A549 (cell line): ENCODE results near the gene ZNF800. TPM values are rescaled to one million over a fixed set of nuclear protein-coding genes. Genes with fewer than 3 reads are reported as not detected.

Source experiments
- ATAC-seq, 2 experiments: fragments of 200-7000 bp in 1 of 2; fragments of >200 bp in 1 of 2; cut with Nextera tagmentation in 1 of 2; cut with Tn5 transposase in 1 of 2; 3 replicates each; pipeline versions ENCODE4 v1.8.0 to v1.9.1; 2018 to 2020; ENCODE audit warnings: mild to moderate bottlenecking in 1 of 2, moderate library complexity in 1 of 2
- CTCF ChIA-PET: fragments of 300-600 bp; sonication (Branson Sonifier 250); formaldehyde crosslinking; extraction: SDS; loops from one replicate; lab custom pipeline; 2021; ENCODE audit warnings: antibody characterized with exemption, inconsistent platforms; lab: Yijun Ruan, JAX
- POLR2A ChIA-PET: fragments of 350-600 bp; formaldehyde crosslinking; extraction: SDS; loops from one replicate; lab custom pipeline; 2021; ENCODE audit warnings: antibody characterized with exemption, inconsistent platforms; lab: Yijun Ruan, JAX
- DNase-seq, 2 experiments: peaks; one replicate each; pipeline versions ENCODE4 v3.0.0 to v3.0.0-alpha.2; 2011 to 2016; ENCODE audit warnings: low read depth in 1 of 2, low spot score in 1 of 2
- FAIRE-seq: peaks from 2 replicates; lab custom pipeline; 2011; peaks lifted over from hg19 to GRCh38; lab: Jason Lieb, UNC
- H3K27ac ChIP-seq, 2 experiments: fragments of >200 bp; sonication (Bioruptor Twin); formaldehyde crosslinking; 3 replicates each; pipeline ENCODE4 v1.5.1; 2016 to 2017
- H3K4me1 ChIP-seq: fragments of >200 bp; sonication (Bioruptor Twin); formaldehyde crosslinking; 3 replicates; pipeline ENCODE4 v1.6.1; 2016
- H3K4me2 ChIP-seq: fragments of >200 bp; sonication (Bioruptor Twin); formaldehyde crosslinking; 3 replicates; pipeline ENCODE4 v1.6.1; 2016
- H3K4me3 ChIP-seq: fragments of >200 bp; sonication (Bioruptor Twin); formaldehyde crosslinking; 3 replicates; pipeline ENCODE4 v1.5.1; 2016
- H3K9me3 ChIP-seq: fragments of >200 bp; sonication (Bioruptor Twin); formaldehyde crosslinking; 3 replicates; pipeline ENCODE4 v1.6.1; 2016
- CBX2 ChIP-seq: fragments of 200-600 bp; sonication (generic); IDR thresholded peaks from 2 replicates; pipeline ENCODE4 v1.6.1; 2016; ENCODE audit warnings: low read depth, mild to moderate bottlenecking, borderline replicate concordance
- CEBPB ChIP-seq, 2 experiments: fragments of >200 bp in 1 of 2; sonication (Bioruptor Twin) in 1 of 2; formaldehyde crosslinking in 1 of 2; IDR thresholded peaks; 2 replicates each; pipeline ENCODE4 v1.6.1; 2012 to 2016
- FOSB ChIP-seq: fragments of 250-450 bp; sonication (Bioruptor Pico); IDR thresholded peaks from 2 replicates; pipeline ENCODE4 v1.5.0; 2020; ENCODE audit warnings: mild to moderate bottlenecking, moderate library complexity
- FOSL2 ChIP-seq, 2 experiments: fragments of 450-650 bp in 1 of 2; fragments of >200 bp in 1 of 2; sonication (Bioruptor Twin) in 1 of 2; formaldehyde crosslinking; IDR thresholded peaks; 2 replicates each; pipeline versions ENCODE4 v1.5.0 to v1.6.1; 2016 to 2020; ENCODE audit warnings: mild to moderate bottlenecking in 1 of 2, moderate library complexity in 1 of 2
- FOXS1 ChIP-seq: fragments of 250-450 bp; sonication (Bioruptor Pico); IDR thresholded peaks from 2 replicates; pipeline ENCODE4 v1.5.0; 2020; ENCODE audit warnings: mild to moderate bottlenecking, moderate library complexity
- HOXA7 ChIP-seq: fragments of 250-450 bp; sonication (Bioruptor Pico); IDR thresholded peaks from 2 replicates; pipeline ENCODE4 v1.5.0; 2020; ENCODE audit warnings: mild to moderate bottlenecking, moderate library complexity
- JUN ChIP-seq, 2 experiments: fragments of >200 bp; sonication (Bioruptor Twin); formaldehyde crosslinking; IDR thresholded peaks; 2 replicates in 1 of 2; 3 replicates in 1 of 2; pipeline ENCODE4 v1.6.1; 2016 to 2017
- NPAS2 ChIP-seq: fragments of 250-450 bp; sonication (Bioruptor Pico); IDR thresholded peaks from 2 replicates; pipeline ENCODE4 v1.8.0; 2022; ENCODE audit warnings: mild to moderate bottlenecking, moderate library complexity, borderline replicate concordance
- RFX5 ChIP-seq: fragments of 450-650 bp; IDR thresholded peaks from 2 replicates; pipeline ENCODE4 v1.7.1; 2014; ENCODE audit warnings: antibody characterized with exemption, mild to moderate bottlenecking, moderate library complexity
- RNF2 ChIP-seq: fragments of 200-600 bp; sonication (generic); IDR thresholded peaks from 2 replicates; pipeline ENCODE4 v1.6.1; 2016; ENCODE audit warnings: low read depth, mild to moderate bottlenecking, antibody characterized with exemption, moderate library complexity, borderline replicate concordance
- TFCP2L1 ChIP-seq: fragments of 250-450 bp; sonication (Bioruptor Pico); IDR thresholded peaks from 2 replicates; pipeline ENCODE4 v1.5.0; 2021; ENCODE audit warnings: mild to moderate bottlenecking
- ZNF302 ChIP-seq: fragments of 250-450 bp; sonication (Bioruptor Pico); IDR thresholded peaks from 2 replicates; pipeline ENCODE4 v1.9.0; 2021; ENCODE audit warnings: inconsistent platforms, mild to moderate bottlenecking, moderate library complexity
- WGBS: methylation state at CpG from one replicate; pipeline ENCODE4 v1.1.6; 2017; ENCODE audit errors: missing lambda C conversion rate; 5-methylcytosine and 5-hydroxymethylcytosine counted together
- polyA plus RNA-seq, 4 experiments: library from polyadenylated mRNA; depleted of rRNA in 3 of 4; stranded (reverse); fragments of >200 nt; fragmentation: RNase III in 1 of 4; extraction: RNeasy Plus Mini Kit Qiagen cat#74134 plus additional on column Dnase treatment in 1 of 4; gene quantifications; 2 replicates in 3 of 4; 3 replicates in 1 of 4; pipeline ENCODE4 v1.2.3, GENCODE V29; 2011 to 2017
- TF ChIP-seq, protein P1 (sequence below): fragments of 150-350 bp; IDR thresholded peaks from 2 replicates; pipeline ENCODE4 v1.6.1; 2014; ENCODE audit warnings: low read depth, mild to moderate bottlenecking, low read length
- TF ChIP-seq, protein P2 (sequence below): fragments of >200 bp; sonication (Bioruptor Twin); formaldehyde crosslinking; IDR thresholded peaks from 3 replicates; pipeline ENCODE4 v1.6.1; 2016
- TF ChIP-seq, protein P3 (sequence below): fragments of 250-450 bp; sonication (Bioruptor Pico); IDR thresholded peaks from 2 replicates; pipeline ENCODE4 v1.5.0; 2020; ENCODE audit warnings: low read depth, mild to moderate bottlenecking, moderate library complexity
- TF ChIP-seq, protein P4 (sequence below): IDR thresholded peaks from 2 replicates; pipeline ENCODE4 v1.6.1; 2012; ENCODE audit warnings: low read depth, borderline replicate concordance
- TF ChIP-seq, protein P5 (sequence below): fragments of >200 bp; sonication (Bioruptor Twin); formaldehyde crosslinking; IDR thresholded peaks from 3 replicates; pipeline ENCODE4 v1.5.1; 2016

The ZNF800 gene
- polyA plus RNA-seq, 2 of the 4 experiments (the other 2 are of a cell fraction): 8.7 to 17.2 TPM

DNA sequence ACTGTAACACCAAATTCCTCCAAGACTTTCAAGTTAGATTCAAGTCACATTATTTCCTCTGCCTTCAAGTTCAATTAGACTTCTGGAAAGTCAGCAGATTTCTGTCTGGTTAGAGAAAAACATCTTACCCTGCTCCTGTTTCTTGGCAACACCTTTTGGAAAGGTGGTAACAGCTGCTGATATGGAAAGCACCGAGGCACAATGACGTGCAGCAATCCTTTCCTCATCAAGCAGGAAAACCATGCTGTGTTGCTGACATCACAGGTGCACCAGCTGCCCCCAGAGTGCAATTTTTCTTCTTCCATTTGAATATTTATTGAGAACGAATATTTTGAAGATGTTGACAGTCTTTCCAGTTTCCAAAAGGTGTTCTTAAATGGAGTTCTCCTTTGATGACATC is 41.9 kb downstream of the ZNF800 start:
- CTCF ChIA-PET: interaction anchor here (1.0 to 1.4 kb wide), 2 partner anchors 164 to 859 kb away, joined by 4 to 7 read pairs; no protein-coding TSS in a partner anchor
- FAIRE-seq: no peak

DNA sequence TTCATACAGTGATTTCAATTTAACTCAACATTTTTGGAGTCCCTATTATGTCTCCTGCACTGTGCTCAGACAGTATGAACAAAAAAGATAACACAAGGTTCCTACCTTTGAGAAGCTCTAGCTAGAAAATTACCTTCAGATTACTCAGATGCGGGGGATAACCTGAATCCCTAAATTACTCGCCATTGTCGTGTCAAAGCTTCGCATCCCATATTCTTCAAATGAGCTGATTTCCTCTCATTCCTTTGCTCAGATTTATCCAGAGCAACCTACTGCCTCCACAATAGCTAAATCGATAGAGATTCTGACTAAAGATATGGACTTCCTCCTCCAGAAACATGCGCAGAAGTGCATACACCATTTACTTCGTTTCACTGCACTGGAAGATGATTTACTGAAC is 42.6 kb downstream of the ZNF800 start:
- H3K4me3 ChIP-seq: no peak overlapping the region
- H3K4me1 ChIP-seq: no peaks in the 10 kb centered on the region
- no peaks in the 10 kb centered on the region for H3K9me3 ChIP-seq
- POLR2A ChIA-PET: no interaction called here
- 90% methylated on average over 7 of the region's 7 CpGs for WGBS
- no peak for TF ChIP-seq NPAS2 (CRISPR knock-in tag)
- TF ChIP-seq CBX2: no peak
- no peak for TF ChIP-seq FOXS1 (CRISPR knock-in tag)
- TF ChIP-seq, protein P1, sequence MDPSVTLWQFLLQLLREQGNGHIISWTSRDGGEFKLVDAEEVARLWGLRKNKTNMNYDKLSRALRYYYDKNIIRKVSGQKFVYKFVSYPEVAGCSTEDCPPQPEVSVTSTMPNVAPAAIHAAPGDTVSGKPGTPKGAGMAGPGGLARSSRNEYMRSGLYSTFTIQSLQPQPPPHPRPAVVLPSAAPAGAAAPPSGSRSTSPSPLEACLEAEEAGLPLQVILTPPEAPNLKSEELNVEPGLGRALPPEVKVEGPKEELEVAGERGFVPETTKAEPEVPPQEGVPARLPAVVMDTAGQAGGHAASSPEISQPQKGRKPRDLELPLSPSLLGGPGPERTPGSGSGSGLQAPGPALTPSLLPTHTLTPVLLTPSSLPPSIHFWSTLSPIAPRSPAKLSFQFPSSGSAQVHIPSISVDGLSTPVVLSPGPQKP: no peak
- CTCF ChIA-PET: interaction anchor here (0.7 to 1.0 kb wide), 3 partner anchors 16 to 164 kb away, joined by 3 read pairs; no protein-coding TSS in a partner anchor
- no peak for ATAC-seq
- no peak overlapping the region for H3K4me2 ChIP-seq
- no peak for DNase-seq
- FAIRE-seq: no peak
- no peak overlapping the region for H3K27ac ChIP-seq

More for the DNA sequence above, 41.9 kb downstream of the ZNF800 start:
- Histone ChIP-seq H3K4me2 (no peak overlapping the region), H3K9me3 (no peaks in the 10 kb centered on the region), H3K4me3 (no peak overlapping the region), H3K4me1 (no peaks in the 10 kb centered on the region), H3K27ac (no peak overlapping the region)
- no peak for ATAC-seq
- DNase-seq: no peak
- POLR2A ChIA-PET: no interaction called here
- TF ChIP-seq, protein P2, sequence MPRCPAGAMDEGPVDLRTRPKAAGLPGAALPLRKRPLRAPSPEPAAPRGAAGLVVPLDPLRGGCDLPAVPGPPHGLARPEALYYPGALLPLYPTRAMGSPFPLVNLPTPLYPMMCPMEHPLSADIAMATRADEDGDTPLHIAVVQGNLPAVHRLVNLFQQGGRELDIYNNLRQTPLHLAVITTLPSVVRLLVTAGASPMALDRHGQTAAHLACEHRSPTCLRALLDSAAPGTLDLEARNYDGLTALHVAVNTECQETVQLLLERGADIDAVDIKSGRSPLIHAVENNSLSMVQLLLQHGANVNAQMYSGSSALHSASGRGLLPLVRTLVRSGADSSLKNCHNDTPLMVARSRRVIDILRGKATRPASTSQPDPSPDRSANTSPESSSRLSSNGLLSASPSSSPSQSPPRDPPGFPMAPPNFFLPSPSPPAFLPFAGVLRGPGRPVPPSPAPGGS: no peak
- no peak for TF ChIP-seq FOSL2 (IDR thresholded peaks at IDR 0.05)
- no peak for TF ChIP-seq FOSL2 (CRISPR knock-in tag; IDR thresholded peaks at IDR 0.05)
- TF ChIP-seq JUN (IDR thresholded peaks at IDR 0.05): no peak
- TF ChIP-seq TFCP2L1: no peak
- no peak for TF ChIP-seq RFX5
- no peak for TF ChIP-seq ZNF302 (CRISPR knock-in tag)
- TF ChIP-seq, protein P3, sequence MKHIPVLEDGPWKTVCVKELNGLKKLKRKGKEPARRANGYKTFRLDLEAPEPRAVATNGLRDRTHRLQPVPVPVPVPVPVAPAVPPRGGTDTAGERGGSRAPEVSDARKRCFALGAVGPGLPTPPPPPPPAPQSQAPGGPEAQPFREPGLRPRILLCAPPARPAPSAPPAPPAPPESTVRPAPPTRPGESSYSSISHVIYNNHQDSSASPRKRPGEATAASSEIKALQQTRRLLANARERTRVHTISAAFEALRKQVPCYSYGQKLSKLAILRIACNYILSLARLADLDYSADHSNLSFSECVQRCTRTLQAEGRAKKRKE: no peak
- TF ChIP-seq FOSB (CRISPR knock-in tag): no peak
- no peak for TF ChIP-seq CEBPB (IDR thresholded peaks at IDR 0.05)
- TF ChIP-seq, protein P4, sequence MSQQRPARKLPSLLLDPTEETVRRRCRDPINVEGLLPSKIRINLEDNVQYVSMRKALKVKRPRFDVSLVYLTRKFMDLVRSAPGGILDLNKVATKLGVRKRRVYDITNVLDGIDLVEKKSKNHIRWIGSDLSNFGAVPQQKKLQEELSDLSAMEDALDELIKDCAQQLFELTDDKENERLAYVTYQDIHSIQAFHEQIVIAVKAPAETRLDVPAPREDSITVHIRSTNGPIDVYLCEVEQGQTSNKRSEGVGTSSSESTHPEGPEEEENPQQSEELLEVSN: no peak
- no peak for TF ChIP-seq HOXA7 (CRISPR knock-in tag)
- TF ChIP-seq RNF2: no peak
- TF ChIP-seq, protein P5, sequence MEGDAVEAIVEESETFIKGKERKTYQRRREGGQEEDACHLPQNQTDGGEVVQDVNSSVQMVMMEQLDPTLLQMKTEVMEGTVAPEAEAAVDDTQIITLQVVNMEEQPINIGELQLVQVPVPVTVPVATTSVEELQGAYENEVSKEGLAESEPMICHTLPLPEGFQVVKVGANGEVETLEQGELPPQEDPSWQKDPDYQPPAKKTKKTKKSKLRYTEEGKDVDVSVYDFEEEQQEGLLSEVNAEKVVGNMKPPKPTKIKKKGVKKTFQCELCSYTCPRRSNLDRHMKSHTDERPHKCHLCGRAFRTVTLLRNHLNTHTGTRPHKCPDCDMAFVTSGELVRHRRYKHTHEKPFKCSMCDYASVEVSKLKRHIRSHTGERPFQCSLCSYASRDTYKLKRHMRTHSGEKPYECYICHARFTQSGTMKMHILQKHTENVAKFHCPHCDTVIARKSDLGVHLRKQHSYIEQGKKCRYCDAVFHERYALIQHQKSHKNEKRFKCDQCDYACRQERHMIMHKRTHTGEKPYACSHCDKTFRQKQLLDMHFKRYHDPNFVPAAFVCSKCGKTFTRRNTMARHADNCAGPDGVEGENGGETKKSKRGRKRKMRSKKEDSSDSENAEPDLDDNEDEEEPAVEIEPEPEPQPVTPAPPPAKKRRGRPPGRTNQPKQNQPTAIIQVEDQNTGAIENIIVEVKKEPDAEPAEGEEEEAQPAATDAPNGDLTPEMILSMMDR: no peak
- no peak for TF ChIP-seq NPAS2 (CRISPR knock-in tag)
- TF ChIP-seq, all 56 proteins: peak for 0
- WGBS: 92% methylated on average over 3 of the region's 3 CpGs
